Activated naive CD4-positive, alpha-beta T cell treated with anti-CD3 and anti-CD28 coated beads, Interleukin-2, amount 50 U/mL, for 72 hours (primary cell): ENCODE data around the gene OR2T2. TPM values are rescaled to one million over a fixed set of nuclear protein-coding genes. Genes with fewer than 3 reads are reported as not detected.
"Not testable (repeated sequence)": the region's sequence is repeated elsewhere in the genome, so short reads cannot be mapped to it uniquely, and the experiment has no call there.

Experiments
- ATAC-seq, 2 donors: fragments of 150-1000 bp; cut with Tn5 transposase; 2 replicates each; pipeline ENCODE4 v1.10.0; 2021; ENCODE audit warnings: mild to moderate bottlenecking in 2 of 2, moderate library complexity in 2 of 2
- DNase-seq, 2 donors: peaks; one replicate each; pipeline ENCODE4 v3.0.0; 2021 to 2022; ENCODE audit warnings: low spot score in 2 of 2
- H3K27ac Mint-ChIP-seq, 2 donors: one replicate each; pipeline ENCODE4 v1.8.0; 2022; ENCODE audit warnings: mild to moderate bottlenecking in 2 of 2, mixed read lengths in 2 of 2
- H3K36me3 Mint-ChIP-seq, 2 donors: one replicate each; pipeline ENCODE4 v1.8.0; 2022; ENCODE audit warnings: mixed read lengths in 2 of 2
- H3K9me3 Mint-ChIP-seq, 2 donors: one replicate each; pipeline ENCODE4 v1.8.0; 2022; ENCODE audit warnings: mixed read lengths in 2 of 2
- total RNA-seq, 2 donors: library from RNA; stranded (reverse); gene quantifications; one replicate each; pipeline ENCODE4 v1.2.3, GENCODE V29; 2022

Gene OR2T2
- total RNA-seq, 2 donors from 2014 or later: not detected

GRCh38 chr1:248496661-248497060, 51.2 kb downstream of the OR2T2 start:
- H3K36me3 Mint-ChIP-seq, ATAC-seq, H3K9me3 Mint-ChIP-seq, H3K27ac Mint-ChIP-seq, DNase-seq: not testable (repeated sequence)

- ATAC-seq, DNase-seq, H3K36me3 Mint-ChIP-seq, H3K27ac Mint-ChIP-seq, H3K9me3 Mint-ChIP-seq: not testable (repeated sequence)
Measured at GRCh38 chr1:248500305-248501035, 55.0 kb downstream of the OR2T2 start.

Other genes starting within 250 kb of the OR2T2 start
- not detected for gene OR2M3, start 248.4 kb upstream of the OR2T2 start, total RNA-seq
- gene OR2M4, start 214.2 kb upstream of the OR2T2 start, total RNA-seq: not detected
- not detected for gene OR2T33, start 167.7 kb upstream of the OR2T2 start, total RNA-seq
- not detected for gene OR2T12, start 142.2 kb upstream of the OR2T2 start, total RNA-seq
- gene OR2M7, start 121.1 kb upstream of the OR2T2 start, total RNA-seq: not detected
- gene OR14C36, start 96.9 kb upstream of the OR2T2 start, total RNA-seq: not detected
- not detected for gene OR2T4, start 84.0 kb upstream of the OR2T2 start, total RNA-seq
- gene OR2T6, start 69.9 kb upstream of the OR2T2 start, total RNA-seq: not detected
- not detected for gene OR2T1, start 42.6 kb upstream of the OR2T2 start, total RNA-seq
- gene OR2T3, start 27.7 kb downstream of the OR2T2 start, total RNA-seq: not detected
- not detected for gene OR2T5, start 43.0 kb downstream of the OR2T2 start, total RNA-seq
- not detected for gene OR2G6, start 62.4 kb downstream of the OR2T2 start, total RNA-seq
- not detected for gene OR2T29, start 117.1 kb downstream of the OR2T2 start, total RNA-seq
- not detected for gene OR2T34, start 129.1 kb downstream of the OR2T2 start, total RNA-seq
- not detected for gene OR2T10, start 152.1 kb downstream of the OR2T2 start, total RNA-seq
- not detected for gene OR2T11, start 189.5 kb downstream of the OR2T2 start, total RNA-seq
- not detected for gene OR2T35, start 199.6 kb downstream of the OR2T2 start, total RNA-seq
- not detected for gene OR2T27, start 209.9 kb downstream of the OR2T2 start, total RNA-seq